ENCODE measurements around the gene HOXA7.

Gene HOXA7

GRCh38 chr7:27181795-27182275 is 25.4 kb upstream of the HOXA7 start:
- peak overlapping the region; percentile 9 for H3K4me3 ChIP-seq (ENCODE audit: low read depth, low read length)
- peaks cover 0 to 10% of the 10 kb centered on the region in 2 experiments; a peak in 2 of 3 replicates for H3K36me3 ChIP-seq (ENCODE audit: control insufficient read depth in 2 of 2, insufficient read depth in 1 of 2, low read length in 2 of 2)
- CTCF ChIA-PET, result interaction anchor here (0.7 to 1.8 kb wide), 5 partner anchors 9 to 275 kb away, joined by 3 to 7 read pairs (median 4); no protein-coding TSS in a partner anchor
- POLR2A ChIA-PET, result interaction anchor here (0.6 to 7.6 kb wide), 6 partner anchors 9 to 739 kb away, joined by 3 to 237 read pairs (median 4); partner anchors contain the start of genes HOXA10 and HOXA9
- TF ChIP-seq ZBTB17 (tag by site-specific recombination; IDR thresholded peaks at IDR 0.05) (peak; percentile 86), IKZF3 (tag by site-specific recombination; IDR thresholded peaks at IDR 0.05) (peak; percentile 24; the same call in 1 of the 2 replicates), ZNF600 (tag by site-specific recombination; IDR thresholded peaks at IDR 0.05) (peak; percentile 58; the same call in 1 of the 2 replicates), ZNF292 (tag by site-specific recombination; IDR thresholded peaks at IDR 0.05; ENCODE audit: borderline replicate concordance, low read depth) (no peak), EGR2 (tag by site-specific recombination; IDR thresholded peaks at IDR 0.05; ENCODE audit: low read depth) (peak; percentile 37), ZFHX2 (tag by site-specific recombination; conservative IDR thresholded peaks at IDR 0.05) (peak; percentile 26; the same call in 1 of the 2 replicates)
- H3K27ac ChIP-seq (ENCODE audit: extremely low read depth, low read depth, low read length), result peak overlapping the region; percentile 99
- H3K9me3 ChIP-seq (ENCODE audit: control insufficient read depth, insufficient read depth, low read depth, low read length), result no peaks in the 10 kb centered on the region
- H3K4me1 ChIP-seq (ENCODE audit: control insufficient read depth, insufficient read depth, low read length), result peaks cover 31% of the 10 kb centered on the region

GRCh38 chr7:27180431-27181420 is 24.3 kb upstream of the HOXA7 start:
- H3K4me1 ChIP-seq (ENCODE audit: control insufficient read depth, insufficient read depth, low read length), result peaks cover 29% of the 10 kb centered on the region
- TF ChIP-seq ZNF600 (tag by site-specific recombination; IDR thresholded peaks at IDR 0.05) (peak; percentile 36; the same call in 1 of the 2 replicates), HOXA7 (CRISPR knock-in tag; IDR thresholded peaks at IDR 0.05; ENCODE audit: borderline replicate concordance) (no peak), ELK4 (IDR thresholded peaks at IDR 0.05; ENCODE audit: borderline replicate concordance, low read depth, low read length) (no peak), ZNF140 (tag by site-specific recombination; IDR thresholded peaks at IDR 0.05) (no peak), ZFP69B (tag by site-specific recombination; IDR thresholded peaks at IDR 0.05) (no peak), ZNF398 (tag by site-specific recombination; IDR thresholded peaks at IDR 0.05) (peak; percentile 48; the same call in 1 of the 2 replicates), FEZF1 (tag by site-specific recombination; IDR thresholded peaks at IDR 0.05) (peak; percentile 54; the same call in 1 of the 2 replicates), ZBTB8A (tag by site-specific recombination; IDR thresholded peaks at IDR 0.05) (peak; percentile 5; the same call in 1 of the 2 replicates), BCL11B (tag by site-specific recombination; IDR thresholded peaks at IDR 0.05; ENCODE audit: low read depth) (no peak), IKZF3 (tag by site-specific recombination; IDR thresholded peaks at IDR 0.05) (peak; percentile 56; the same call in 1 of the 2 replicates), PATZ1 (tag by site-specific recombination; IDR thresholded peaks at IDR 0.05) (0 out of 2 replicates have a peak, but pooled peaks have one; percentile 32), ZNF426 (tag by site-specific recombination; IDR thresholded peaks at IDR 0.05) (no peak), ZNF366 (tag by site-specific recombination; conservative IDR thresholded peaks at IDR 0.05) (0 out of 2 replicates have a peak, but pooled peaks have one; percentile 37), ZNF311 (tag by site-specific recombination; IDR thresholded peaks at IDR 0.05; ENCODE audit: borderline replicate concordance) (no peak), ZNF670 (tag by site-specific recombination; IDR thresholded peaks at IDR 0.05; ENCODE audit: low read depth) (no peak), GLIS1 (tag by site-specific recombination; IDR thresholded peaks at IDR 0.05) (peak; percentile 20), PRDM10 (tag by site-specific recombination; IDR thresholded peaks at IDR 0.05) (0 out of 2 replicates have a peak, but pooled peaks have one; percentile 32), ZBTB20 (tag by site-specific recombination; IDR thresholded peaks at IDR 0.05) (peak; percentile 28)
- H3K27ac ChIP-seq (ENCODE audit: extremely low read depth, low read depth, low read length), result peak overlapping the region; percentile 99
- H3K4me3 ChIP-seq (ENCODE audit: low read depth, low read length), result peak overlapping the region; percentile 76
- CTCF ChIA-PET, result interaction anchor here (0.5 to 2.6 kb wide), 8 partner anchors 10 to 1394 kb away, joined by 3 to 15 read pairs (median 4); no protein-coding TSS in a partner anchor
- POLR2A ChIA-PET, result interaction anchor here (0.7 to 7.6 kb wide), 16 partner anchors 8 to 1318 kb away, joined by 4 to 237 read pairs (median 8); partner anchors contain the start of genes HOXA10, HOXA5, HOXA6 and HOXA7
- peaks cover 0 to 10% of the 10 kb centered on the region in 2 experiments; a peak in 2 of 3 replicates for H3K36me3 ChIP-seq (ENCODE audit: control insufficient read depth in 2 of 2, insufficient read depth in 1 of 2, low read length in 2 of 2)
- H3K9me3 ChIP-seq (ENCODE audit: control insufficient read depth, insufficient read depth, low read depth, low read length), result no peaks in the 10 kb centered on the region
